ENCODE results near the gene METTL13.

- TF ChIP-seq CTCF (IDR thresholded peaks at IDR 0.05) (no peak), POLR2A (IDR thresholded peaks at IDR 0.05) (no peak)
Observed at GRCh38 chr1:171828794-171829193, 47.3 kb downstream of the METTL13 start.

All from body of pancreas (tissue), 4 donors.